Astrocyte of the cerebellum (primary cell): ENCODE measurements around the gene FBXO7.
A peak's percentile ranks its signal among the peaks of the same experiment; 100 is the strongest.
"Not testable (repeated sequence)": the region's sequence is repeated elsewhere in the genome, so short reads cannot be mapped to it uniquely, and the experiment has no call there.

Experiments used
- DNase-seq: peaks from one replicate; pipeline ENCODE4 v3.0.0-alpha.2; 2011; ENCODE audit warnings: low read depth
- H3K4me3 ChIP-seq: 2 replicates; pipeline ENCODE4 v1.5.1; 2011; ENCODE audit warnings: mild to moderate bottlenecking, low read depth, low read length, moderate library complexity
- in situ Hi-C: cut with HindIII; loops from 2 replicates; pipeline ENCODE4 v1.10.0; 2017; ENCODE audit warnings: low sequenced_read_pairs
- TF ChIP-seq, protein P1 (sequence below): IDR thresholded peaks from 2 replicates; pipeline ENCODE4 v1.5.1; 2012; ENCODE audit warnings: low read length, low read depth, moderate library complexity, mild to moderate bottlenecking; ENCODE audit errors: missing control alignments

Gene FBXO7

DNA sequence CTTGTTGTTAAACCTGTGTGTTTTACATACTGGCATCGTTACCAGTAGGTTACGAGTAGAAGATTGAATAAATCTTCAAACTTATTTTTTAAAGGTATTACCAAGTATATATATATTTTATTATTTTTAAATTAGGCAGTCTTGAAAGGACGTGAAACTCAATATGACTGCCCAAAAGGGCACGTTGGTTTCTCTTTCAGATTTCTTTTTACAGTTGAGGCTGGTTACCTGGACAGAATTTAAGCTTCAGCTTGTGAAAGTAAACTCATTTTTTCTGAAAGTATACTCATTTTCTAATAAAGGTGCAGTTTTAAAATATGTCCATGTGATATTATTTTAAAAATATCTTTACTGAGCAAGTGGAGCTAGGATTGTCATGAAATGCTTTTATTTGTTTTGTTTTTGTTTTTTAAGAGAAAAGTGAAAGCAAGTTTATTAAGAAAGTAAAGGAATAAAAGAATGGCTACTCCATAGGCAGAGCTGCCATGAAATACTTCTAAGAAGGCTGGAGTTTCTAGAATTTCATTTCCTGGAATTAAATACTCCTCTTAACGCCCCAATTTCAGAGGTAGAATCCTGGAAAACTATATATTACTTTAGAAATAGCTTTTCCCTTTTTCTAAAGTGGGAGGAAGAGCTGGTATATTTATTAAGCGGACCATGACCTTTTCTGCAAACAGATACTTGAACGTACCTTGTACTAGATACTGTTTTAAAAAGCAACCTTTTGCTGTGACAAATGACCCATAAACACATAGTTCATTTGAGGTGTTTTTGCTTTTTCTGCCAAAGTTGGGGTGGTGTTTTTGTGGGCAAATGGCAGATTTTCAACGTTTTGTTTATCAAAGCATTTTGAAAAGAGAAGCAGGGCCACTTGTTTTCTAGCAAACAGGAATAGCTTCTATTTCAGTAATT, 1.9 kb downstream of the FBXO7 start:
- DNase-seq: no peak
- in situ Hi-C loops: no loop called here
- peak overlapping the region; percentile 78 for H3K4me3 ChIP-seq
- TF ChIP-seq, protein P1, sequence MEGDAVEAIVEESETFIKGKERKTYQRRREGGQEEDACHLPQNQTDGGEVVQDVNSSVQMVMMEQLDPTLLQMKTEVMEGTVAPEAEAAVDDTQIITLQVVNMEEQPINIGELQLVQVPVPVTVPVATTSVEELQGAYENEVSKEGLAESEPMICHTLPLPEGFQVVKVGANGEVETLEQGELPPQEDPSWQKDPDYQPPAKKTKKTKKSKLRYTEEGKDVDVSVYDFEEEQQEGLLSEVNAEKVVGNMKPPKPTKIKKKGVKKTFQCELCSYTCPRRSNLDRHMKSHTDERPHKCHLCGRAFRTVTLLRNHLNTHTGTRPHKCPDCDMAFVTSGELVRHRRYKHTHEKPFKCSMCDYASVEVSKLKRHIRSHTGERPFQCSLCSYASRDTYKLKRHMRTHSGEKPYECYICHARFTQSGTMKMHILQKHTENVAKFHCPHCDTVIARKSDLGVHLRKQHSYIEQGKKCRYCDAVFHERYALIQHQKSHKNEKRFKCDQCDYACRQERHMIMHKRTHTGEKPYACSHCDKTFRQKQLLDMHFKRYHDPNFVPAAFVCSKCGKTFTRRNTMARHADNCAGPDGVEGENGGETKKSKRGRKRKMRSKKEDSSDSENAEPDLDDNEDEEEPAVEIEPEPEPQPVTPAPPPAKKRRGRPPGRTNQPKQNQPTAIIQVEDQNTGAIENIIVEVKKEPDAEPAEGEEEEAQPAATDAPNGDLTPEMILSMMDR: no peak

- H3K4me3 ChIP-seq: no peak overlapping the region
- in situ Hi-C loops: no loop called here
- DNase-seq: no peak
- TF ChIP-seq, protein P1: no peak
Measured at GRCh38 chr22:32477596-32477995, 3.0 kb downstream of the FBXO7 start.

DNA sequence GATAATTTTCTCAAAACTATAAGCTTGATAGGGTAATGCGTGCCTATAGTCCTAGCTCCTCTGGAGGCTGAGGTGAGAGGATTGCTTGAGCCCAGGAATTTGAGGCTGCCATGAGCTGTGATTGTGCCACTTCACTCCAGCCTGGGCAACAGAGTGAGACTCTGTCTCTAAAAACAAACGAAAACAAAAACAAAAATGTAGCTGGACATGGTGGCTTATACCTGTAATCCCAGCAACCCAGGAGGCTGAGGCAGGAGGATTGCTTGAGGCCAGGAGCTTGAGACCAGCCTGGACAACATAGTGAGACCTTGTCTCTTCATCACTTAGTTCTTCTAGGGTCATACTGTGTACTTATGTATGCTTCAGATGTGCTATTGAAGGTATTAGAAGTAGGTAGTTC, 3.9 kb downstream of the FBXO7 start:
- H3K4me3 ChIP-seq, DNase-seq, in situ Hi-C loops: not testable (repeated sequence)

- H3K4me3 ChIP-seq: no peak overlapping the region
- DNase-seq: no peak
- TF ChIP-seq, protein P1: no peak
- in situ Hi-C loops: no loop called here
Measured at GRCh38 chr22:32478994-32479393, 4.4 kb downstream of the FBXO7 start.

DNA sequence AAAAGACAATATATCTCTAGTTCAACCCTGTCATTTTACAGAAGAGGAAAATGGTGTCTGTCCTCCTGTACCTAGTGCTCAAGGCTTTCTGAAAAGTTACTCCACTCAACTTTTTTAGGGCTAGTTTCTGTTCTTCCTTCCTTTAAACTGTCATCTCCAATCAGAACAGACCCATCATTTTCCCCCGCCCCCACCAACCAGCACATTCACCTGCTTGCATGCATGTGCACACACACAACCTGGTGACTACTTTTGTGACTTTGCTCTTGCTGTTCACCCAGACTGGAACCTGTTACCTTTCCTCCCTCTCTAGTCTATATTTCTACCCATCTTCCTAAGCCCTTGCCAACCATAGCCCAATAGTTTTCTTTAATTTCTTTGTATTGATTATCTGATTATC, 5.6 kb downstream of the FBXO7 start:
- in situ Hi-C loops: loop anchor here (5.0 kb wide), 1 partner anchor 73 kb away; no protein-coding TSS in a partner anchor
- DNase-seq: no peak
- TF ChIP-seq, protein P1: no peak
- H3K4me3 ChIP-seq: no peak overlapping the region

- DNase-seq: no peak
- no peak overlapping the region for H3K4me3 ChIP-seq
- in situ Hi-C loops: loop anchor here (5.0 kb wide), 1 partner anchor 75 kb away; no protein-coding TSS in a partner anchor
- TF ChIP-seq, protein P1: no peak
Measured at GRCh38 chr22:32482708-32483107, 8.1 kb downstream of the FBXO7 start.

DNA sequence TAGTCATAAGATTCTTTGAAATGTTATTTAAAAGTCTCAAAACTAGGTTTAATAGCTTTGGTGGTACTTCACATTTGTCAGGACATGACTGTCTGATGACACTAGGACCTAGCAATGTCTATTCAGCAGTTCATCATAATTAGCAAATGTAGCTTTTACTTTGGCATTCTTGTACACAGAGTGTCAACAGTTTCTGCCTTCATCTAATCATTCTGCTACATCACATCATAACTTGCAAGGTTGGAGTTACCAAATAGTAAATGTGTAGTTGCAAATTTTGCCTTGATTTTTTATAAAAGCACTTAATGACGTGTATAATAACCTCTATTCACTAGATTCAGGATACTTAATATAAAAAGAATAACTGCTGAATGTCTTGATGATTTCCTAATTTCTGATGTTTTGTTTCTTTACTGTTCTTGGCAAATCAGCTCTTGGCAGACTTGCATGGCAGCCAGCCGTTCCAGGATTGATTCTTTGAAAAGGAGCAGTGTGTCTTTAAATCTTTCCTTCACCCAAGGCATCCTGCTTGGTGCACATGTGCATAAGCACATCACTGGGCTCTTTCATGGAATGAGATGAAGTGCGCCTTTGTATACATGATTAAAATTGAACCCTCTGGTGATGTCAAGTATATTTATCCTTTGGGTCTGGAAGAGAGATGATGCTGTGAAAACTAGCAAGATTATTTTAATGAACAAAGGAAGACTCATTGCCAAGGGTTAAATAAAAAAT, 12.2 kb downstream of the FBXO7 start:
- no peak for DNase-seq
- H3K4me3 ChIP-seq: no peak overlapping the region
- TF ChIP-seq, protein P1: no peak
- in situ Hi-C loops: no loop called here
